ENCODE measurements around the gene HECTD1.
"Not testable (repeated sequence)": the region's sequence is repeated elsewhere in the genome, so short reads cannot be mapped to it uniquely, and the experiment has no call there.

Gene HECTD1

GRCh38 chr14:31092160-31092708 is 115.4 kb downstream of the HECTD1 start:
- DNase-seq (ENCODE audit: low read depth), result no peak

- DNase-seq (ENCODE audit: low read depth), result peak; percentile 89
Measured at GRCh38 chr14:31090883-31091764, 116.5 kb downstream of the HECTD1 start.

- DNase-seq (ENCODE audit: low read depth), result not testable (repeated sequence)
Measured at GRCh38 chr14:31086466-31086865, 121.1 kb downstream of the HECTD1 start.

- no peak for DNase-seq (ENCODE audit: low read depth)
Measured at GRCh38 chr14:31085027-31085426, 122.6 kb downstream of the HECTD1 start.

- DNase-seq (ENCODE audit: low read depth), result no peak
Measured at GRCh38 chr14:31084385-31084784, 123.2 kb downstream of the HECTD1 start.

- DNase-seq (ENCODE audit: low read depth), result no peak
Measured at GRCh38 chr14:31083781-31084180, 123.8 kb downstream of the HECTD1 start.

- DNase-seq (ENCODE audit: low read depth), result no peak
Measured at GRCh38 chr14:31080484-31080883, 127.1 kb downstream of the HECTD1 start.

- DNase-seq (ENCODE audit: low read depth), result peak; percentile 41
Measured at GRCh38 chr14:31080056-31080455, 127.5 kb downstream of the HECTD1 start.

GRCh38 chr14:31078766-31079165 is 128.8 kb downstream of the HECTD1 start:
- DNase-seq (ENCODE audit: low read depth), result peak; percentile 37

GRCh38 chr14:31075144-31075543 is 132.4 kb downstream of the HECTD1 start:
- no peak for DNase-seq (ENCODE audit: low read depth)

- peak; percentile 55 for DNase-seq (ENCODE audit: low read depth)
Measured at GRCh38 chr14:31071151-31071550, 136.4 kb downstream of the HECTD1 start.

GRCh38 chr14:31070431-31070830 is 137.2 kb downstream of the HECTD1 start:
- DNase-seq (ENCODE audit: low read depth), result peak; percentile 95

GRCh38 chr14:31069343-31069742 is 138.2 kb downstream of the HECTD1 start:
- no peak for DNase-seq (ENCODE audit: low read depth)

- no peak for DNase-seq (ENCODE audit: low read depth)
Measured at GRCh38 chr14:31068235-31068634, 139.4 kb downstream of the HECTD1 start.

- DNase-seq (ENCODE audit: low read depth), result not testable (repeated sequence)
Measured at GRCh38 chr14:31062908-31063307, 144.7 kb downstream of the HECTD1 start.

GRCh38 chr14:31060253-31060875 is 147.2 kb downstream of the HECTD1 start:
- DNase-seq (ENCODE audit: low read depth), result no peak

GRCh38 chr14:31059152-31059924 is 148.3 kb downstream of the HECTD1 start:
- peak; percentile 73 for DNase-seq (ENCODE audit: low read depth)

- DNase-seq (ENCODE audit: low read depth), result no peak
Measured at GRCh38 chr14:31057701-31058364, 149.8 kb downstream of the HECTD1 start.

GRCh38 chr14:31057035-31057434 is 150.6 kb downstream of the HECTD1 start:
- no peak for DNase-seq (ENCODE audit: low read depth)

GRCh38 chr14:31052905-31053586 is 154.5 kb downstream of the HECTD1 start:
- DNase-seq (ENCODE audit: low read depth), result not testable (repeated sequence)

- DNase-seq (ENCODE audit: low read depth), result no peak
Measured at GRCh38 chr14:31051511-31051910, 156.1 kb downstream of the HECTD1 start.
